Neural progenitor cell (in vitro differentiated cells): ENCODE measurements around the gene KRTAP17-1. TPM values are rescaled to one million over a fixed set of nuclear protein-coding genes. Genes with fewer than 3 reads are reported as not detected.

Experiments
- DNase-seq: peaks from one replicate; pipeline ENCODE4 v3.0.0-alpha.2; 2016; ENCODE audit warnings: low spot score
- H2AFZ ChIP-seq: fragments of 200-600 bp; sonication (generic); replicated peaks from 2 replicates; pipeline ENCODE4 v1.6.1; 2016; ENCODE audit warnings: antibody characterized with exemption
- H3F3A ChIP-seq: fragments of 200-600 bp; sonication (generic); 2 replicates; pipeline ENCODE4 v1.6.1; 2016; ENCODE audit warnings: antibody characterized with exemption, low read depth
- H3K27ac ChIP-seq: fragments of 200-600 bp; sonication (generic); 2 replicates; pipeline ENCODE4 v1.5.1; 2016; ENCODE audit warnings: mild to moderate bottlenecking
- H3K27me3 ChIP-seq: fragments of 200-600 bp; sonication (generic); 2 replicates; pipeline ENCODE4 v1.6.1; 2016; ENCODE audit warnings: mild to moderate bottlenecking, moderate library complexity
- H3K36me3 ChIP-seq: fragments of 200-600 bp; sonication (generic); 2 replicates; pipeline ENCODE4 v1.5.1; 2016
- H3K4me1 ChIP-seq: fragments of 200-600 bp; sonication (generic); 2 replicates; pipeline ENCODE4 v1.6.1; 2016; ENCODE audit warnings: mixed run types
- H3K4me2 ChIP-seq: fragments of 200-600 bp; sonication (generic); 2 replicates; pipeline ENCODE4 v1.6.1; 2016
- H3K4me3 ChIP-seq: fragments of 200-600 bp; sonication (generic); 2 replicates; pipeline ENCODE4 v1.5.1; 2016
- H3K79me2 ChIP-seq: fragments of 200-600 bp; sonication (generic); 2 replicates; pipeline ENCODE4 v1.6.1; 2016; ENCODE audit warnings: low read depth
- H3K9ac ChIP-seq: fragments of 200-600 bp; sonication (generic); 2 replicates; pipeline ENCODE4 v1.6.1; 2016
- H3K9me3 ChIP-seq: fragments of 200-600 bp; sonication (generic); 2 replicates; pipeline ENCODE4 v1.5.1; 2016; ENCODE audit warnings: low read depth
- H4K20me1 ChIP-seq: fragments of 200-600 bp; sonication (generic); 2 replicates; pipeline ENCODE4 v1.6.1; 2016; ENCODE audit warnings: low read depth
- H3K27ac Mint-ChIP-seq: 3 replicates; pipeline ENCODE4 v1.8.0; 2021; ENCODE audit warnings: mixed read lengths
- H3K27me3 Mint-ChIP-seq: 2 replicates; pipeline ENCODE4 v1.8.0; 2022; ENCODE audit warnings: low read depth, mild to moderate bottlenecking, inconsistent platforms, moderate library complexity, mixed read lengths; ENCODE audit not compliant: insufficient read depth
- H3K36me3 Mint-ChIP-seq: 3 replicates; pipeline ENCODE4 v1.8.0; 2021; ENCODE audit warnings: mixed read lengths
- H3K4me1 Mint-ChIP-seq: 3 replicates; pipeline ENCODE4 v1.8.0; 2021; ENCODE audit warnings: mixed read lengths
- H3K4me3 Mint-ChIP-seq: 3 replicates; pipeline ENCODE4 v1.8.0; 2021; ENCODE audit warnings: mild to moderate bottlenecking, moderate library complexity, mixed read lengths
- H3K9me3 Mint-ChIP-seq: 3 replicates; pipeline ENCODE4 v1.8.0; 2020; ENCODE audit warnings: mixed read lengths
- CTCF ChIP-seq: fragments of 200-600 bp; sonication (generic); IDR thresholded peaks from 2 replicates; pipeline ENCODE4 v1.5.1; 2017; ENCODE audit warnings: antibody characterized with exemption, mild to moderate bottlenecking
- EZH2 ChIP-seq: fragments of 200-600 bp; sonication (generic); IDR thresholded peaks from 2 replicates; pipeline ENCODE4 v1.6.1; 2017; ENCODE audit warnings: antibody characterized with exemption, mild to moderate bottlenecking, moderate library complexity
- EZH2phosphoT487 ChIP-seq: fragments of 200-600 bp; sonication (generic); IDR thresholded peaks from 2 replicates; pipeline ENCODE4 v1.6.1; 2017; ENCODE audit warnings: antibody characterized with exemption
- small RNA-seq: library from RNA; depleted of rRNA; stranded (forward); fragments of <200 nt; gene quantifications from one replicate; pipeline ENCODE3, GENCODE V24; 2015
- total RNA-seq: library from RNA; depleted of rRNA; stranded (reverse); fragments of >200 nt; gene quantifications from 2 replicates; pipeline ENCODE4 v1.2.3, GENCODE V29; 2015; ENCODE audit warnings: low replicate concordance

Gene KRTAP17-1
- total RNA-seq, 1 donor from 2014 or later, result not detected

- H3K27ac ChIP-seq, result no peak overlapping the region
- TF ChIP-seq EZH2phosphoT487 (no peak), EZH2 (no peak), CTCF (no peak)
- Mint-ChIP-seq H3K4me3 (no peak overlapping the region), H3K27me3 (peaks cover 3% of the 10 kb centered on the region), H3K9me3 (no peaks in the 10 kb centered on the region), H3K27ac (no peak overlapping the region), H3K4me1 (no peaks in the 10 kb centered on the region), H3K36me3 (no peaks in the 10 kb centered on the region)
- H3K4me3 ChIP-seq, result no peak overlapping the region
- H3K27me3 ChIP-seq, result no peaks in the 10 kb centered on the region
- no peak overlapping the region for H2AFZ ChIP-seq
- H3F3A ChIP-seq, result no peaks in the 10 kb centered on the region
- H3K9me3 ChIP-seq, result no peaks in the 10 kb centered on the region
- no peak overlapping the region for H3K9ac ChIP-seq
- H4K20me1 ChIP-seq, result no peaks in the 10 kb centered on the region
- H3K36me3 ChIP-seq, result no peaks in the 10 kb centered on the region
- no peak overlapping the region for H3K4me2 ChIP-seq
- H3K79me2 ChIP-seq, result no peaks in the 10 kb centered on the region
- no peaks in the 10 kb centered on the region for H3K4me1 ChIP-seq
- no peak for DNase-seq
Measured at GRCh38 chr17:41267711-41268110, 47.8 kb downstream of the KRTAP17-1 start.

DNA sequence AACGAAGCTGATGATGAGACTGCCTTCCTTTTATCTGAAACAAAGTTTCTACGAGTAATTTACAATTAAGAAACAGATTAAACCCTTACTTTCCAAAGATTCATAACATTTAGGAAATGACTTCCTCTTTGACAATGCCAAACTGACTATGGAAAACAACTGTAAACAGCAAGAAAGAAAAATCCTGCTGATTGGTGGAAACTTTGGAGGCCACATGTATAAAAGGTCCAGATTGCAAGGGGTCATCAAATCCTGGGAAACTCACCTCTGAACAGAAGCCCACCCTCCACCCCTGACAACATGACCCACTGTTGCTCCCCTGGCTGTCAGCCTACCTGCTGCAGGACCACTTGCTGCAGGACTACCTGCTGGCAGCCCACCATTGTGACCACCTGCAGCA lies 50.4 kb downstream of the KRTAP17-1 start, which contains the start of gene KRTAP9-6:
Gene KRTAP9-6, plus strand, starts transcription at position 301 of the 400 bp plus-strand sequence. Its CDS starts 0 bp downstream, at position 301.
- no peaks in the 10 kb centered on the region for H3K36me3 Mint-ChIP-seq
- H3K9me3 ChIP-seq, result no peaks in the 10 kb centered on the region
- H3K9me3 Mint-ChIP-seq, result no peaks in the 10 kb centered on the region
- TF ChIP-seq EZH2phosphoT487, result no peak
- no peak for TF ChIP-seq CTCF
- TF ChIP-seq EZH2, result no peak
- no peaks in the 10 kb centered on the region for H4K20me1 ChIP-seq
- no peak for DNase-seq
- H3K27ac ChIP-seq, result no peak within 1 kb of the TSS
- H3K4me2 ChIP-seq, result no peak within 1 kb of the TSS
- H2AFZ ChIP-seq, result no peak within 1 kb of the TSS
- no peaks in the 10 kb centered on the region for H3K36me3 ChIP-seq
- peaks cover 3% of the 10 kb centered on the region for H3K27me3 Mint-ChIP-seq
- H3K27me3 ChIP-seq, result no peaks in the 10 kb centered on the region
- no peak within 1 kb of the TSS for H3K27ac Mint-ChIP-seq
- no peak within 1 kb of the TSS for H3K4me3 Mint-ChIP-seq
- no peak within 1 kb of the TSS for H3K4me3 ChIP-seq
- no peaks in the 10 kb centered on the region for H3K4me1 Mint-ChIP-seq
- H3K79me2 ChIP-seq, result no peaks in the 10 kb centered on the region
- H3K9ac ChIP-seq, result no peak within 1 kb of the TSS
- H3F3A ChIP-seq, result no peaks in the 10 kb centered on the region
- H3K4me1 ChIP-seq, result no peaks in the 10 kb centered on the region

Small RNAs within 50 kb of the gene (small RNA-seq; reads per million reads assigned to genes)
- gene KRTAP9-10P, result not detected

Other genes with a start within 250 kb of the KRTAP17-1 start
- not detected in 2 replicates for gene KRTAP2-4, start 249.8 kb downstream of the KRTAP17-1 start, total RNA-seq
- gene KRTAP4-7, start 231.6 kb downstream of the KRTAP17-1 start, total RNA-seq, result not detected in 2 replicates
- not detected in 2 replicates for gene KRTAP4-8, start 217.6 kb downstream of the KRTAP17-1 start, total RNA-seq
- not detected in 2 replicates for gene KRTAP4-16, start 213.5 kb downstream of the KRTAP17-1 start, total RNA-seq
- gene KRTAP4-9, start 210.3 kb downstream of the KRTAP17-1 start, total RNA-seq, result not detected in 2 replicates
- gene KRTAP4-11, start 197.3 kb downstream of the KRTAP17-1 start, total RNA-seq, result not detected in 2 replicates
- not detected in 2 replicates for gene KRTAP4-12, start 191.5 kb downstream of the KRTAP17-1 start, total RNA-seq
- not detected in 2 replicates for gene KRTAP4-6, start 175.2 kb downstream of the KRTAP17-1 start, total RNA-seq
- gene KRTAP4-5, start 165.9 kb downstream of the KRTAP17-1 start, total RNA-seq, result not detected in 2 replicates
- not detected in 2 replicates for gene KRTAP4-4, start 155.0 kb downstream of the KRTAP17-1 start, total RNA-seq
- not detected in 2 replicates for gene KRTAP4-3, start 147.5 kb downstream of the KRTAP17-1 start, total RNA-seq
- gene KRTAP4-2, start 137.5 kb downstream of the KRTAP17-1 start, total RNA-seq, result not detected in 2 replicates
- 0.12 TPM in 1 of 2 replicates, not detected in the other for gene KRTAP4-1, start 130.8 kb downstream of the KRTAP17-1 start, total RNA-seq
- not detected in 2 replicates for gene KRTAP9-1, start 125.8 kb downstream of the KRTAP17-1 start, total RNA-seq
- not detected in 2 replicates for gene KRTAP9-2, start 89.1 kb downstream of the KRTAP17-1 start, total RNA-seq
- gene KRTAP9-3, start 83.3 kb downstream of the KRTAP17-1 start, total RNA-seq, result not detected in 2 replicates
- not detected in 2 replicates for gene KRTAP9-8, start 77.7 kb downstream of the KRTAP17-1 start, total RNA-seq
- not detected in 2 replicates for gene KRTAP9-4, start 66.0 kb downstream of the KRTAP17-1 start, total RNA-seq
- not detected in 2 replicates for gene KRTAP9-9, start 60.3 kb downstream of the KRTAP17-1 start, total RNA-seq
- not detected in 2 replicates for gene KRTAP9-6, start 50.3 kb downstream of the KRTAP17-1 start, total RNA-seq
- gene KRTAP9-7, start 40.0 kb downstream of the KRTAP17-1 start, total RNA-seq, result not detected in 2 replicates
- gene KRTAP29-1, start 12.9 kb downstream of the KRTAP17-1 start, total RNA-seq, result not detected in 2 replicates
- not detected in 2 replicates for gene KRTAP16-1, start 6.4 kb downstream of the KRTAP17-1 start, total RNA-seq
- gene KRT33A, start 35.1 kb upstream of the KRTAP17-1 start, total RNA-seq, result not detected in 2 replicates
- gene KRT33B, start 54.1 kb upstream of the KRTAP17-1 start, total RNA-seq, result not detected in 2 replicates
- gene KRT34, start 66.6 kb upstream of the KRTAP17-1 start, total RNA-seq, result not detected in 2 replicates
- not detected in 2 replicates for gene KRT31, start 81.9 kb upstream of the KRTAP17-1 start, total RNA-seq
- not detected in 2 replicates for gene KRT37, start 108.9 kb upstream of the KRTAP17-1 start, total RNA-seq
- not detected in 2 replicates for gene KRT38, start 125.3 kb upstream of the KRTAP17-1 start, total RNA-seq
- gene KRT32, start 151.7 kb upstream of the KRTAP17-1 start, total RNA-seq, result not detected in 2 replicates
- not detected in 2 replicates for gene KRT35, start 165.4 kb upstream of the KRTAP17-1 start, total RNA-seq
- gene KRT36, start 174.2 kb upstream of the KRTAP17-1 start, total RNA-seq, result not detected in 2 replicates
- gene KRT13, start 189.9 kb upstream of the KRTAP17-1 start, total RNA-seq, result not detected in 2 replicates
- gene KRT15, start 203.2 kb upstream of the KRTAP17-1 start, total RNA-seq, result 0.15 TPM in 1 of 2 replicates, not detected in the other
- gene KRT19, start 212.6 kb upstream of the KRTAP17-1 start, total RNA-seq, result 114 and 184 TPM in 2 replicates